Astrocyte (in vitro differentiated cells and primary cell): ENCODE data around the gene MAST3.

Experiments used
- CTCF ChIP-seq: IDR thresholded peaks from 2 replicates; pipeline ENCODE4 v1.5.1; 2011; ENCODE audit warnings: low read depth, mild to moderate bottlenecking, inconsistent platforms, low read length, moderate library complexity; ENCODE audit not compliant: insufficient read depth
- EZH2 ChIP-seq: IDR thresholded peaks from 2 replicates; pipeline ENCODE4 v1.6.1; 2012; ENCODE audit warnings: mild to moderate bottlenecking, low read length, inconsistent platforms; ENCODE audit not compliant: insufficient read depth

GRCh38 chr19:18160493-18160970 lies 63.0 kb downstream of the MAST3 start:
- TF ChIP-seq CTCF (no peak), EZH2 (no peak)
